ENCODE data around the gene MICAL1.

- TF ChIP-seq, protein P1, sequence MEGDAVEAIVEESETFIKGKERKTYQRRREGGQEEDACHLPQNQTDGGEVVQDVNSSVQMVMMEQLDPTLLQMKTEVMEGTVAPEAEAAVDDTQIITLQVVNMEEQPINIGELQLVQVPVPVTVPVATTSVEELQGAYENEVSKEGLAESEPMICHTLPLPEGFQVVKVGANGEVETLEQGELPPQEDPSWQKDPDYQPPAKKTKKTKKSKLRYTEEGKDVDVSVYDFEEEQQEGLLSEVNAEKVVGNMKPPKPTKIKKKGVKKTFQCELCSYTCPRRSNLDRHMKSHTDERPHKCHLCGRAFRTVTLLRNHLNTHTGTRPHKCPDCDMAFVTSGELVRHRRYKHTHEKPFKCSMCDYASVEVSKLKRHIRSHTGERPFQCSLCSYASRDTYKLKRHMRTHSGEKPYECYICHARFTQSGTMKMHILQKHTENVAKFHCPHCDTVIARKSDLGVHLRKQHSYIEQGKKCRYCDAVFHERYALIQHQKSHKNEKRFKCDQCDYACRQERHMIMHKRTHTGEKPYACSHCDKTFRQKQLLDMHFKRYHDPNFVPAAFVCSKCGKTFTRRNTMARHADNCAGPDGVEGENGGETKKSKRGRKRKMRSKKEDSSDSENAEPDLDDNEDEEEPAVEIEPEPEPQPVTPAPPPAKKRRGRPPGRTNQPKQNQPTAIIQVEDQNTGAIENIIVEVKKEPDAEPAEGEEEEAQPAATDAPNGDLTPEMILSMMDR (IDR thresholded peaks at IDR 0.05): no peak
- TF ChIP-seq POLR2AphosphoS5 (IDR thresholded peaks at IDR 0.05) (no peak), POLR2A (IDR thresholded peaks at IDR 0.05) (no peak)
These were observed 22.2 kb upstream of the MICAL1 start for GRCh38 chr6:109477725-109478124.

Measured in breast epithelium (tissue), 3 donors.